ENCODE results near the gene YBX2. TPM values are rescaled to one million over a fixed set of nuclear protein-coding genes. Genes with fewer than 3 reads are reported as not detected.

The YBX2 gene
- total RNA-seq, 1 experiment from 2014 or later, result 0.65 TPM

- CTCF ChIA-PET, result no interaction called here
- H3K36me3 ChIP-seq (ENCODE audit: low read depth), result peaks cover 4% of the 10 kb centered on the region; the same call in 1 of the 2 replicates
- POLR2A ChIA-PET (ENCODE audit: unreplicated experiment), result no interaction called here
Measured at GRCh38 chr17:7323731-7324437, 29.4 kb upstream of the YBX2 start.

GRCh38 chr17:7322520-7323194, 28.2 kb upstream of the YBX2 start:
- BruUV-seq (replicated peaks), result no TSS peak
- TF ChIP-seq, protein P1, sequence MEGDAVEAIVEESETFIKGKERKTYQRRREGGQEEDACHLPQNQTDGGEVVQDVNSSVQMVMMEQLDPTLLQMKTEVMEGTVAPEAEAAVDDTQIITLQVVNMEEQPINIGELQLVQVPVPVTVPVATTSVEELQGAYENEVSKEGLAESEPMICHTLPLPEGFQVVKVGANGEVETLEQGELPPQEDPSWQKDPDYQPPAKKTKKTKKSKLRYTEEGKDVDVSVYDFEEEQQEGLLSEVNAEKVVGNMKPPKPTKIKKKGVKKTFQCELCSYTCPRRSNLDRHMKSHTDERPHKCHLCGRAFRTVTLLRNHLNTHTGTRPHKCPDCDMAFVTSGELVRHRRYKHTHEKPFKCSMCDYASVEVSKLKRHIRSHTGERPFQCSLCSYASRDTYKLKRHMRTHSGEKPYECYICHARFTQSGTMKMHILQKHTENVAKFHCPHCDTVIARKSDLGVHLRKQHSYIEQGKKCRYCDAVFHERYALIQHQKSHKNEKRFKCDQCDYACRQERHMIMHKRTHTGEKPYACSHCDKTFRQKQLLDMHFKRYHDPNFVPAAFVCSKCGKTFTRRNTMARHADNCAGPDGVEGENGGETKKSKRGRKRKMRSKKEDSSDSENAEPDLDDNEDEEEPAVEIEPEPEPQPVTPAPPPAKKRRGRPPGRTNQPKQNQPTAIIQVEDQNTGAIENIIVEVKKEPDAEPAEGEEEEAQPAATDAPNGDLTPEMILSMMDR (conservative IDR thresholded peaks at IDR 0.05), result no peak
- TF ChIP-seq EZH2 (IDR thresholded peaks at IDR 0.05; ENCODE audit: low read depth), result no peak
- no peak overlapping the region for H3K4me2 ChIP-seq
- H3K27me3 ChIP-seq (ENCODE audit: insufficient read depth, low read depth), result no peaks in the 10 kb centered on the region
- DNase-seq, result no peak
- H3K9me2 ChIP-seq (ENCODE audit: insufficient read depth), result no peaks in the 10 kb centered on the region
- peaks cover 1% of the 10 kb centered on the region for H3K4me1 ChIP-seq (replicated peaks; ENCODE audit: insufficient read depth)
- no peak overlapping the region for H3K4me3 ChIP-seq
- ChIA-PET POLR2A (ENCODE audit: unreplicated experiment) (interaction anchor here (0.6 kb wide), 1 partner anchor 112 kb away, joined by 4 read pairs; the partner anchor contains the start of gene TMEM102), CTCF (no interaction called here)
- intact Hi-C loops (cut with micrococcal nuclease; ENCODE audit: unreplicated experiment), result no loop called here
- no peaks in the 10 kb centered on the region for H3K9me3 ChIP-seq (ENCODE audit: insufficient read depth, low read depth)
- H3K36me3 ChIP-seq (ENCODE audit: low read depth), result peaks cover 4% of the 10 kb centered on the region; the same call in 1 of the 2 replicates
- no peak overlapping the region for H3K27ac ChIP-seq
- 0 out of 2 replicates have a peak, but pooled peaks cover 7% of the 10 kb centered on the region for H3F3A ChIP-seq (ENCODE audit: insufficient read depth, low read depth)
- H4K20me1 ChIP-seq (ENCODE audit: insufficient read depth), result no peaks in the 10 kb centered on the region; the same call in 1 of the 2 replicates
- peaks cover 12% of the 10 kb centered on the region for H3K79me2 ChIP-seq (ENCODE audit: low read depth)
- H2AFZ ChIP-seq, result no peak overlapping the region

More at GRCh38 chr17:7323731-7324437, 29.4 kb upstream of the YBX2 start:
- DNase-seq, result peak in 1 of 2 experiments; percentile 53
- H4K20me1 ChIP-seq (ENCODE audit: insufficient read depth), result no peaks in the 10 kb centered on the region; the same call in 1 of the 2 replicates
- no peaks in the 10 kb centered on the region for H3K9me3 ChIP-seq (ENCODE audit: insufficient read depth, low read depth)
- no peak overlapping the region for H3K4me3 ChIP-seq
- H3F3A ChIP-seq (ENCODE audit: insufficient read depth, low read depth), result 0 out of 2 replicates have a peak, but pooled peaks cover 10% of the 10 kb centered on the region
- H3K27ac ChIP-seq, result no peak overlapping the region
- H3K4me1 ChIP-seq (replicated peaks; ENCODE audit: insufficient read depth), result peaks cover 8% of the 10 kb centered on the region
- no peaks in the 10 kb centered on the region for H3K27me3 ChIP-seq (ENCODE audit: insufficient read depth, low read depth)
- no TSS peak for BruUV-seq (replicated peaks)
- intact Hi-C loops (cut with micrococcal nuclease; ENCODE audit: unreplicated experiment), result no loop called here
- peaks cover 24% of the 10 kb centered on the region for H3K79me2 ChIP-seq (ENCODE audit: low read depth)
- no peak overlapping the region for H2AFZ ChIP-seq
- TF ChIP-seq, protein P1 (conservative IDR thresholded peaks at IDR 0.05), result peak; percentile 73
- TF ChIP-seq EZH2 (IDR thresholded peaks at IDR 0.05; ENCODE audit: low read depth), result no peak
- H3K4me2 ChIP-seq, result no peak overlapping the region
- H3K9me2 ChIP-seq (ENCODE audit: insufficient read depth), result no peaks in the 10 kb centered on the region

- no peaks in the 10 kb centered on the region; the same call in 1 of the 2 replicates for H4K20me1 ChIP-seq (ENCODE audit: insufficient read depth)
- peaks cover 14% of the 10 kb centered on the region for H3F3A ChIP-seq (ENCODE audit: insufficient read depth, low read depth)
- H3K27ac ChIP-seq, result no peak overlapping the region
- no peak overlapping the region for H2AFZ ChIP-seq
- CTCF ChIA-PET, result no interaction called here
- intact Hi-C loops (cut with micrococcal nuclease; ENCODE audit: unreplicated experiment), result no loop called here
- no peaks in the 10 kb centered on the region for H3K9me2 ChIP-seq (ENCODE audit: insufficient read depth)
- H3K4me3 ChIP-seq, result no peak overlapping the region
- POLR2A ChIA-PET (ENCODE audit: unreplicated experiment), result no interaction called here
- DNase-seq, result no peak
- no peak overlapping the region for H3K4me2 ChIP-seq
- H3K27me3 ChIP-seq (ENCODE audit: insufficient read depth, low read depth), result no peaks in the 10 kb centered on the region
- BruUV-seq (replicated peaks), result no TSS peak
- peaks cover under 1% of the 10 kb centered on the region; the same call in 1 of the 2 replicates for H3K79me2 ChIP-seq (ENCODE audit: low read depth)
- H3K4me1 ChIP-seq (replicated peaks; ENCODE audit: insufficient read depth), result peaks cover under 1% of the 10 kb centered on the region; the same call in 1 of the 2 replicates
- no peak for TF ChIP-seq EZH2 (IDR thresholded peaks at IDR 0.05; ENCODE audit: low read depth)
- TF ChIP-seq, protein P1 (conservative IDR thresholded peaks at IDR 0.05), result no peak
- H3K36me3 ChIP-seq (ENCODE audit: low read depth), result peaks cover 4% of the 10 kb centered on the region; the same call in 1 of the 2 replicates
- H3K9me3 ChIP-seq (ENCODE audit: insufficient read depth, low read depth), result no peaks in the 10 kb centered on the region
Measured at GRCh38 chr17:7321466-7321865, 27.0 kb upstream of the YBX2 start.

Measured in PC-9 (cell line).